ENCODE data around the gene RPS24. TPM values are rescaled to one million over a fixed set of nuclear protein-coding genes. Genes with fewer than 3 reads are reported as not detected.

The RPS24 gene
- total and polyA plus RNA-seq, 8 donors: 1,239 to 4,429 (median 3,593) TPM

DNA sequence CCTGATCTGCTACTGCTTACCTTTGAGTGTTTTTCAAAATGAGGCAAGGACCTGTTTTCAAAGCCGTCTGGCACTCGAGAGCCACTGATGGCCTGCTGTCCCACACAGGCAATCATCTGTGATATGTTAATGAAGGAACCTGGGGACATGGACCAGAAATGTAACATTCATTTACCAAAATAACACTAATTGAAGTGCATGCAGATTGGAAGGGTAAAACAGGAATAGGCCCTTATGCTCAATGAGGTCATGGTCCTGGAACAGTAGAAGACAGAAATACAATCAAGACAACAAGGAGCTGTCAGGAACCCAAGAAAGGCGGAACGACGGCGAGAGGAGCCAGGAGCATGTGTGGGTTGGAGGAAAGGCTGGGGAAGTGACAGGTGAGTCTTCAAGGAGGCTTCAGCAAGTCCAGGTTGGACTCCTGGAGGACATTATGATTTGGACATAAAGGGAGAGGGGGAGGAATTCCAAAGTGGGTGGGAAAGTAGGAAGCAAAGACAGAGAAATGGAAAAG lies 32.6 kb upstream of the RPS24 start:
- no peak overlapping the region for H3K4me3 ChIP-seq
- H3K4me1 ChIP-seq: no peaks in the 10 kb centered on the region
- H3K36me3 ChIP-seq: peaks cover 4 to 77% of the 10 kb centered on the region in 2 donors
- no peaks in the 10 kb centered on the region for H3K27me3 ChIP-seq
- no peak for ATAC-seq
- TF ChIP-seq, protein P1, sequence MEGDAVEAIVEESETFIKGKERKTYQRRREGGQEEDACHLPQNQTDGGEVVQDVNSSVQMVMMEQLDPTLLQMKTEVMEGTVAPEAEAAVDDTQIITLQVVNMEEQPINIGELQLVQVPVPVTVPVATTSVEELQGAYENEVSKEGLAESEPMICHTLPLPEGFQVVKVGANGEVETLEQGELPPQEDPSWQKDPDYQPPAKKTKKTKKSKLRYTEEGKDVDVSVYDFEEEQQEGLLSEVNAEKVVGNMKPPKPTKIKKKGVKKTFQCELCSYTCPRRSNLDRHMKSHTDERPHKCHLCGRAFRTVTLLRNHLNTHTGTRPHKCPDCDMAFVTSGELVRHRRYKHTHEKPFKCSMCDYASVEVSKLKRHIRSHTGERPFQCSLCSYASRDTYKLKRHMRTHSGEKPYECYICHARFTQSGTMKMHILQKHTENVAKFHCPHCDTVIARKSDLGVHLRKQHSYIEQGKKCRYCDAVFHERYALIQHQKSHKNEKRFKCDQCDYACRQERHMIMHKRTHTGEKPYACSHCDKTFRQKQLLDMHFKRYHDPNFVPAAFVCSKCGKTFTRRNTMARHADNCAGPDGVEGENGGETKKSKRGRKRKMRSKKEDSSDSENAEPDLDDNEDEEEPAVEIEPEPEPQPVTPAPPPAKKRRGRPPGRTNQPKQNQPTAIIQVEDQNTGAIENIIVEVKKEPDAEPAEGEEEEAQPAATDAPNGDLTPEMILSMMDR (IDR thresholded peaks at IDR 0.05): no peak
- intact Hi-C loops (cut with DNase I): loop anchor here in 1 of 2 donors (10.0 kb wide), 1 partner anchor 156 kb away; no protein-coding TSS in a partner anchor
- no peak for DNase-seq
- H3K27ac ChIP-seq: no peak overlapping the region
- no peaks in the 10 kb centered on the region for H3K9me3 ChIP-seq

DNA sequence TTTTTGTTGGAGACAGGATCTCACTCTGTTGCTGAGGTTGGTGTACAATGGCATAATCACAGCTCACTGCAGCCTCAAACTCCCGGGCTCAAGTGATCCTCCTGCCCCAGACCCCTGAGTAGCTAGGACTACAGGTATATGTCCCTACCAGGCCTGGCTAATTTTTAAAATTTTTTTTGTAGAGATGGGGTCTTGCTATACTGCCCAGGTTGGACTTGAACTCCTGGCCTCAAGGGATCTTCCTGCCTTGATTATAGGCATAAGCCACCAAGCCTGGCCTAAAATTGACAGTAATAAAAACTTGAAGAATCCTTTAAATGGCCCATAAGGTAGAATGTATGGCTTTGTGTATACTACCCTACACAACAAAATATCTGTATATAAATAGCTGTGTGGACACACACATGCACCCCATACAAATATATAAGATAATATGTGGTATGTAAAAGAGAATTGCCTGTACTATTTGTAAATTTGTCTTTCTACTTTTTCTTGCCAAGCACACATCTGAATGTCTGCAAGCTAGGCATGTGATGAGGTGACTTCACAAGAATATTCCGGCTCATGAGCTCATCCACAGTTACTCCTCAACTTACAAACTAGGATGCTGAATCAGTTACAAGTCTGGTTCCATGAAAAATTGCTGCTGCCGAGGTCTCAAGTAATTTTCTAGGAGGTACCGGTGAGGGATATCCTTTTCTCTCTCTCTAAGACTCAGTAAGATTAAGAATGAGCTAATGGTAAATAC lies 30.9 kb upstream of the RPS24 start:
- Histone ChIP-seq H3K36me3 (peaks cover 4 to 94% of the 10 kb centered on the region in 2 donors), H3K9me3 (no peaks in the 10 kb centered on the region), H3K4me1 (no peaks in the 10 kb centered on the region), H3K27me3 (no peaks in the 10 kb centered on the region), H3K4me3 (no peak overlapping the region), H3K27ac (no peak overlapping the region)
- no peak for DNase-seq
- TF ChIP-seq, protein P1 (IDR thresholded peaks at IDR 0.05): no peak
- intact Hi-C loops (cut with DNase I): loop anchor here in 1 of 2 donors (10.0 kb wide), 1 partner anchor 158 kb away; no protein-coding TSS in a partner anchor
- ATAC-seq: no peak

DNA sequence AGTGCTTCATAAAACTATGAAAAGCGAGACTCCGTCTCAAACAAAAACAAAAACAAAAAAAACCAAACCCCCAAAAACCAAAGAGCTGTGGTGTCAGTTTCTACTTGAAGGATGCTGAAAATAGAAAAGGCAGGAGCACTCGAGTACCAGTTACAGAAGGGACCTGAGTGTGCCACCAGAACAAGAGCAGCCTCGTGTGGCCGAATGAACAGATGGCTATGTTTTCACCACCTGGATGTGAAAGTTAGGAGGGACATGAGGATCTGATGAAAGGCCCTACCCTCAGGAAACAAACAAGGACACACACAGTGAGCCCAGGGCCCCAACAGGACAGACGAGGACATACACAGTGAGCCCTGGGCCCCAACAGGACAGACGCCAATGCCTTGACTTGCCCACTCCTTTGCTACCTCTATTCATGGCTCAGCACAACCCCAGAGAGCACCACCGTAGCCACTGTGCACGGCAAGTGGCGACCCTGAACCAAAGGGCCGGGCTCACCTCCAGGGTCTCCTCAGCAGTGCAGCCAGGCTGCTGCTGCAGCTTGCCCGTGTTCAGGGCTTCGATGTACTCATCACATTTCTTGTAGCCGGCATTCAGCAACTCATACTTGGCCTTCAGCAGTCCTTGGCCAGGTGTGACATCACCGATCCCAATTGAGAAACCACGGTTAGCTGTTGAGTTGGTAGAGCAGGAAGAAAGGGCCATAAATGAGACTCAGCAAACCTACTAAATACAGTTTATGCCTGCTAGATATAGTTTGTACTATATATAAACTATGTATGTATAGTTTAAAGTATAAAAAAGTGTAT lies 29.2 kb upstream of the RPS24 start:
- intact Hi-C loops (cut with DNase I): loop anchor here in 1 of 2 donors (10.0 kb wide), 1 partner anchor 160 kb away; no protein-coding TSS in a partner anchor

DNA sequence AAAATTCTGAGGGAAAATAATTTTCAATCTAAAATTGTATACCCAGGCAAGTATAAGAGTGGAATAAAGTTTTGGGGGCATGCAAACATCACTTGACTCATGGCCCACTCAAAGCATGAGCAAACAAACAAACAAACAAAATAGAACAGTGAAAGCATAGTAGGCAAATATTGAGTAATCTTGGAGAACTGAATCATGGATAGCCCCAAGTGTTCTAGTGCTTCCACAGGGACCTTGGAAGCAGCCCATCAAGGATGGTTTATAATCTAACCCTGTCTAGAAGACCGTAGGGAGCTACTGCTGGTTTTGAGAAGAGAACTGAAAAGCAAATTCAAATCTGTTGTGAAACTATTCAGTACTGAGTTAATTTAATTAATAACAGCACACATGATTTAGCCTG lies 26.5 kb upstream of the RPS24 start:
- peaks cover 0 to 99% of the 10 kb centered on the region in 2 donors for H3K36me3 ChIP-seq
- DNase-seq (no peak), ATAC-seq (no peak)
- H3K27ac ChIP-seq: no peak overlapping the region
- H3K9me3 ChIP-seq: no peaks in the 10 kb centered on the region
- no peaks in the 10 kb centered on the region for H3K27me3 ChIP-seq
- intact Hi-C loops (cut with DNase I): loop anchor here in 1 of 2 donors (10.0 kb wide), 1 partner anchor 162 kb away; no protein-coding TSS in a partner anchor
- H3K4me3 ChIP-seq: no peak overlapping the region
- H3K4me1 ChIP-seq: no peaks in the 10 kb centered on the region
- TF ChIP-seq, protein P1 (IDR thresholded peaks at IDR 0.05): no peak

More for the DNA sequence above, 29.2 kb upstream of the RPS24 start:
- no peak overlapping the region for H3K27ac ChIP-seq
- H3K27me3 ChIP-seq: no peaks in the 10 kb centered on the region
- H3K9me3 ChIP-seq: no peaks in the 10 kb centered on the region
- no peaks in the 10 kb centered on the region for H3K4me1 ChIP-seq
- H3K36me3 ChIP-seq: peaks cover 4 to 99% of the 10 kb centered on the region in 2 donors
- no peak for ATAC-seq
- TF ChIP-seq, protein P1 (IDR thresholded peaks at IDR 0.05): no peak
- no peak for DNase-seq
- no peak overlapping the region for H3K4me3 ChIP-seq

Data from left lung (tissue), 10 donors.